CD4-positive, alpha-beta T cell treated with Interleukin-6 at 100 ng/mL for 8 hours (primary cell): ENCODE measurements around the gene EHBP1.
"Not testable (repeated sequence)": the region's sequence is repeated elsewhere in the genome, so short reads cannot be mapped to it uniquely, and the experiment has no call there.

Experiments
- DNase-seq: peaks from one replicate; pipeline ENCODE4 v3.0.0-alpha.2; 2020; ENCODE audit warnings: mixed read lengths, low spot score

EHBP1 gene

GRCh38 chr2:62736899-62737559, 31.5 kb downstream of the EHBP1 start:
- no peak for DNase-seq

GRCh38 chr2:62738981-62739936, 33.7 kb downstream of the EHBP1 start:
- DNase-seq: no peak

GRCh38 chr2:62740221-62740620, 34.7 kb downstream of the EHBP1 start:
- DNase-seq: no peak

- DNase-seq: no peak
Observed at GRCh38 chr2:62741127-62741526, 35.6 kb downstream of the EHBP1 start.

GRCh38 chr2:62741954-62742722, 36.6 kb downstream of the EHBP1 start:
- DNase-seq: no peak

- DNase-seq: no peak
Observed at GRCh38 chr2:62743506-62743905, 38.0 kb downstream of the EHBP1 start.

- no peak for DNase-seq
Observed at GRCh38 chr2:62744603-62745002, 39.1 kb downstream of the EHBP1 start.

GRCh38 chr2:62745891-62746481, 40.5 kb downstream of the EHBP1 start:
- no peak for DNase-seq

- no peak for DNase-seq
Observed at GRCh38 chr2:62747169-62747568, 41.7 kb downstream of the EHBP1 start.

- DNase-seq: no peak
Observed at GRCh38 chr2:62747876-62748275, 42.4 kb downstream of the EHBP1 start.

GRCh38 chr2:62749111-62749510, 43.6 kb downstream of the EHBP1 start:
- DNase-seq: not testable (repeated sequence)

- DNase-seq: no peak
Observed at GRCh38 chr2:62757029-62757428, 51.5 kb downstream of the EHBP1 start.

- DNase-seq: no peak
Observed at GRCh38 chr2:62760026-62760425, 54.5 kb downstream of the EHBP1 start.

GRCh38 chr2:62760555-62760954, 55.0 kb downstream of the EHBP1 start:
- no peak for DNase-seq

- no peak for DNase-seq
Observed at GRCh38 chr2:62765619-62766376, 60.3 kb downstream of the EHBP1 start.

GRCh38 chr2:62768615-62769014, 63.1 kb downstream of the EHBP1 start:
- DNase-seq: no peak

- DNase-seq: no peak
Observed at GRCh38 chr2:62770629-62771028, 65.1 kb downstream of the EHBP1 start.

- peak; percentile 27 for DNase-seq
Observed at GRCh38 chr2:62774555-62775366, 69.2 kb downstream of the EHBP1 start.

- DNase-seq: no peak
Observed at GRCh38 chr2:62775367-62775668, 69.8 kb downstream of the EHBP1 start.

GRCh38 chr2:62783679-62784078, 78.2 kb downstream of the EHBP1 start:
- no peak for DNase-seq

- no peak for DNase-seq
Observed at GRCh38 chr2:62784341-62784740, 78.8 kb downstream of the EHBP1 start.
